HepG2 (cell line): ENCODE data around the gene CNTN4. TPM values are rescaled to one million over a fixed set of nuclear protein-coding genes. Genes with fewer than 3 reads are reported as not detected.

Experiments
- ATAC-seq: fragments of 200-7000 bp; cut with Tn5 transposase; 3 replicates; pipeline ENCODE4 v1.9.1; 2020; ENCODE audit warnings: mild to moderate bottlenecking, moderate library complexity
- BruUV-seq: library from RNA; stranded (reverse); fragments of 400-500 nt; replicated peaks from 2 replicates; lab custom pipeline; 2021; lab: Mats Ljungman, UMichigan
- CTCF ChIA-PET: fragments of 300-600 bp; formaldehyde crosslinking; extraction: SDS; loops from one replicate; lab custom pipeline; 2021; ENCODE audit warnings: low total read pairs, inconsistent platforms, low intra/inter-chr PET ratio; lab: Yijun Ruan, JAX
- POLR2A ChIA-PET: fragments of 350-600 bp; sonication (Branson Sonifier 250); formaldehyde crosslinking; loops from one replicate; lab custom pipeline; 2020; ENCODE audit warnings: antibody characterized with exemption, inconsistent platforms; lab: Yijun Ruan, JAX
- DNase-seq: peaks from one replicate; pipeline ENCODE4 v3.0.0-alpha.2; 2015; ENCODE audit warnings: low spot score
- FAIRE-seq: peaks from 3 replicates; lab custom pipeline; 2011; peaks lifted over from hg19 to GRCh38; lab: Jason Lieb, UNC
- H2AFZ ChIP-seq: one replicate; pipeline ENCODE4 v1.6.1; 2011; ENCODE audit warnings: low read length, inconsistent platforms
- H3K27ac ChIP-seq: fragments of 300-600 bp; 3 replicates; pipeline ENCODE4 v1.8.0; 2011; ENCODE audit warnings: mixed run types, mild to moderate bottlenecking, mixed read lengths, low read length, inconsistent platforms; ENCODE audit not compliant: insufficient read depth; ENCODE audit errors: extremely low read length
- H3K27me3 ChIP-seq, 2 experiments: fragments of 200-600 bp in 1 of 2; 2 replicates in 1 of 2; 3 replicates in 1 of 2; pipeline versions ENCODE4 v1.6.0 to v1.8.0; 2011; ENCODE audit warnings: low read length in 2 of 2, mild to moderate bottlenecking in 2 of 2, moderate library complexity in 2 of 2, inconsistent platforms in 1 of 2; ENCODE audit not compliant: insufficient read depth in 2 of 2, control insufficient read depth in 1 of 2
- H3K36me3 ChIP-seq, 2 experiments: fragments of 200-600 bp in 1 of 2; replicated peaks in 1 of 2; 2 replicates in 1 of 2; 3 replicates in 1 of 2; pipeline versions ENCODE4 v1.5.1 to v1.8.0; 2011; ENCODE audit warnings: low read length in 2 of 2, inconsistent platforms in 1 of 2; ENCODE audit not compliant: insufficient read depth in 2 of 2, control insufficient read depth in 1 of 2
- H3K4me1 ChIP-seq: 2 replicates; pipeline ENCODE4 v1.5.1; 2012; ENCODE audit warnings: low read length, inconsistent platforms; ENCODE audit not compliant: insufficient read depth
- H3K4me2 ChIP-seq: 2 replicates; pipeline ENCODE4 v1.6.0; 2011; ENCODE audit warnings: low read depth, low read length, inconsistent platforms
- H3K4me3 ChIP-seq, 3 experiments: fragments of 200-600 bp in 1 of 3; sonication (generic), shearing (Covaris generic) in 1 of 3; replicated peaks in 1 of 3; 2 replicates each; pipeline ENCODE4 v1.5.1; 2011 to 2016; ENCODE audit warnings: low read length in 3 of 3, inconsistent platforms in 2 of 3, low read depth in 2 of 3, mild to moderate bottlenecking in 2 of 3, control low read depth in 1 of 3, mixed read lengths in 1 of 3; ENCODE audit not compliant: insufficient read depth in 1 of 3
- H3K79me2 ChIP-seq: one replicate; pipeline ENCODE4 v1.6.1; 2011; ENCODE audit warnings: low read length, inconsistent platforms; ENCODE audit not compliant: insufficient read depth
- H3K9ac ChIP-seq: 2 replicates; pipeline ENCODE4 v1.6.0; 2011; ENCODE audit warnings: mild to moderate bottlenecking, low read depth, low read length, inconsistent platforms; ENCODE audit not compliant: insufficient read depth
- H3K9me3 ChIP-seq: 2 replicates; pipeline ENCODE4 v1.5.1; 2012; ENCODE audit warnings: mild to moderate bottlenecking, low read length
- H4K20me1 ChIP-seq: 2 replicates; pipeline ENCODE4 v1.6.0; 2011; ENCODE audit warnings: inconsistent platforms, mild to moderate bottlenecking, low read length, moderate library complexity; ENCODE audit not compliant: insufficient read depth
- BORCS8-MEF2B ChIP-seq: sonication (generic); formaldehyde crosslinking; IDR thresholded peaks from 2 replicates; pipeline ENCODE4 v1.8.0; 2022; ENCODE audit warnings: mild to moderate bottlenecking, missing genetic modification reagents
- CHCHD3 ChIP-seq: sonication (generic); formaldehyde crosslinking; IDR thresholded peaks from 2 replicates; pipeline ENCODE4 v1.8.0; 2022; ENCODE audit warnings: mild to moderate bottlenecking, missing genetic modification reagents, moderate library complexity
- NKX3-1 ChIP-seq: sonication (generic); formaldehyde crosslinking; IDR thresholded peaks from 2 replicates; pipeline ENCODE4 v1.5.0; 2020; ENCODE audit warnings: missing genetic modification reagents
- REST ChIP-seq, 2 experiments: IDR thresholded peaks; 2 replicates each; pipeline ENCODE4 v1.6.1; 2011 to 2012; ENCODE audit warnings: low read length in 2 of 2, borderline replicate concordance in 1 of 2, low read depth in 1 of 2, mild to moderate bottlenecking in 1 of 2, moderate library complexity in 1 of 2
- SP1 ChIP-seq, 2 experiments: fragments of 450-650 bp in 1 of 2; sonication (generic) in 1 of 2; formaldehyde crosslinking in 1 of 2; IDR thresholded peaks; 2 replicates each; pipeline versions ENCODE4 v1.4.0 to v1.6.1; 2016 to 2020; ENCODE audit warnings: missing genetic modification reagents in 1 of 2
- SUZ12 ChIP-seq: fragments of 150-350 bp; IDR thresholded peaks from 2 replicates; pipeline ENCODE4 v1.6.1; 2014; ENCODE audit warnings: low read depth, low read length
- ZNF276 ChIP-seq: sonication (generic); formaldehyde crosslinking; IDR thresholded peaks from 2 replicates; pipeline ENCODE4 v1.4.0; 2020; ENCODE audit warnings: mild to moderate bottlenecking, low read depth, missing genetic modification reagents
- in situ Hi-C: cut with HindIII; loops from 2 replicates; pipeline ENCODE4 v1.10.0; 2017; ENCODE audit warnings: low pct_unique_long_range_greater_than_20kb; ENCODE audit not compliant: extremely low pct_ligation_motif_present
- intact Hi-C: fragments of 100-400 bp; cut with micrococcal nuclease; formaldehyde crosslinking; loops from one replicate; pipeline ENCODE4 v1.10.0; 2022; ENCODE audit not compliant: unreplicated experiment
- polyA plus RNA-seq, 8 experiments: library from polyadenylated mRNA; depleted of rRNA in 3 of 8; stranded (reverse) in 7 of 8; unstranded in 1 of 8; fragments of >200 nt; fragmentation: Illumina TruSeq in 4 of 8; extraction: Trizol in 4 of 8; gene quantifications; 2 replicates each; pipeline versions ENCODE4 v1.2.1 to v1.2.3, GENCODE V29; 2011 to 2016; ENCODE audit warnings: low read depth in 4 of 8, missing spikeins in 1 of 8, mixed read lengths in 1 of 8; ENCODE audit not compliant: insufficient read depth in 1 of 8
- total RNA-seq, 5 experiments: library from RNA; depleted of rRNA; stranded (reverse); fragments of >200 nt; fragmentation: Illumina TruSeq; extraction: Trizol; gene quantifications; 2 replicates each; pipeline ENCODE4 v1.2.3, GENCODE V29; 2016; ENCODE audit warnings: low read depth in 1 of 5
- TF ChIP-seq, protein P1 (sequence below): sonication (generic); formaldehyde crosslinking; IDR thresholded peaks from 2 replicates; pipeline ENCODE4 v1.5.0; 2020; ENCODE audit warnings: mild to moderate bottlenecking, missing genetic modification reagents, borderline replicate concordance

The CNTN4 gene
- total and polyA plus RNA-seq, 2 of the 13 experiments (the other 11 are each of a cell fraction or from before 2014, with no cell fraction given) = 0.01 to 0.13 TPM

DNA sequence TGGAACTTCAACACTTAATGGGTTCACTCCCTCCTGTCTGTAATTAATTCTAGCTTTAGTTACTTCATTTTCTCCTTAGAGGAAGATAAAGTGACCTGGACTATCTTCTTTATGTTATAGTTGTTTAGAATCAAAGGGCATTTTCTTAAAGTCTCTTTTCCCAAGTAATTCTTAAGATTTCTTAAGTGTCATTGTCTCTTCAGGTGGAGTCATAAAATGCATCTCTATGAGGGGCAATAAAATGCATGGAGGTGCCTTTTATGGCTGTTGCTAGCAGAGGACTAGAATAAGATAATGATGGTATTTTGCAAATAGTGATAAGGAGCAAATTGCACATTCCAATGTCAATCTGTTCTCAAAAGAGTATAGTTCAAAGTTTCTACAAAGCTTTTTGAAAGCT lies 34.5 kb downstream of the CNTN4 start:
- H3K27me3 ChIP-seq = no peaks in the 10 kb centered on the region
- no peak for ATAC-seq
- H3K4me3 ChIP-seq = no peak overlapping the region
- no TSS peak for BruUV-seq
- in situ Hi-C loops (no loop called here), intact Hi-C loops (no loop called here)
- ChIA-PET POLR2A (no interaction called here), CTCF (no interaction called here)
- H3K36me3 ChIP-seq = no peaks in the 10 kb centered on the region
- H3K79me2 ChIP-seq = no peaks in the 10 kb centered on the region
- H4K20me1 ChIP-seq = no peaks in the 10 kb centered on the region
- H3K4me1 ChIP-seq = no peaks in the 10 kb centered on the region
- H2AFZ ChIP-seq = no peak overlapping the region
- TF ChIP-seq ZNF276 = no peak
- no peak for TF ChIP-seq SP1 (IDR thresholded peaks at IDR 0.05)
- TF ChIP-seq SP1 (CRISPR knock-in tag; IDR thresholded peaks at IDR 0.05) = no peak
- TF ChIP-seq, protein P1, sequence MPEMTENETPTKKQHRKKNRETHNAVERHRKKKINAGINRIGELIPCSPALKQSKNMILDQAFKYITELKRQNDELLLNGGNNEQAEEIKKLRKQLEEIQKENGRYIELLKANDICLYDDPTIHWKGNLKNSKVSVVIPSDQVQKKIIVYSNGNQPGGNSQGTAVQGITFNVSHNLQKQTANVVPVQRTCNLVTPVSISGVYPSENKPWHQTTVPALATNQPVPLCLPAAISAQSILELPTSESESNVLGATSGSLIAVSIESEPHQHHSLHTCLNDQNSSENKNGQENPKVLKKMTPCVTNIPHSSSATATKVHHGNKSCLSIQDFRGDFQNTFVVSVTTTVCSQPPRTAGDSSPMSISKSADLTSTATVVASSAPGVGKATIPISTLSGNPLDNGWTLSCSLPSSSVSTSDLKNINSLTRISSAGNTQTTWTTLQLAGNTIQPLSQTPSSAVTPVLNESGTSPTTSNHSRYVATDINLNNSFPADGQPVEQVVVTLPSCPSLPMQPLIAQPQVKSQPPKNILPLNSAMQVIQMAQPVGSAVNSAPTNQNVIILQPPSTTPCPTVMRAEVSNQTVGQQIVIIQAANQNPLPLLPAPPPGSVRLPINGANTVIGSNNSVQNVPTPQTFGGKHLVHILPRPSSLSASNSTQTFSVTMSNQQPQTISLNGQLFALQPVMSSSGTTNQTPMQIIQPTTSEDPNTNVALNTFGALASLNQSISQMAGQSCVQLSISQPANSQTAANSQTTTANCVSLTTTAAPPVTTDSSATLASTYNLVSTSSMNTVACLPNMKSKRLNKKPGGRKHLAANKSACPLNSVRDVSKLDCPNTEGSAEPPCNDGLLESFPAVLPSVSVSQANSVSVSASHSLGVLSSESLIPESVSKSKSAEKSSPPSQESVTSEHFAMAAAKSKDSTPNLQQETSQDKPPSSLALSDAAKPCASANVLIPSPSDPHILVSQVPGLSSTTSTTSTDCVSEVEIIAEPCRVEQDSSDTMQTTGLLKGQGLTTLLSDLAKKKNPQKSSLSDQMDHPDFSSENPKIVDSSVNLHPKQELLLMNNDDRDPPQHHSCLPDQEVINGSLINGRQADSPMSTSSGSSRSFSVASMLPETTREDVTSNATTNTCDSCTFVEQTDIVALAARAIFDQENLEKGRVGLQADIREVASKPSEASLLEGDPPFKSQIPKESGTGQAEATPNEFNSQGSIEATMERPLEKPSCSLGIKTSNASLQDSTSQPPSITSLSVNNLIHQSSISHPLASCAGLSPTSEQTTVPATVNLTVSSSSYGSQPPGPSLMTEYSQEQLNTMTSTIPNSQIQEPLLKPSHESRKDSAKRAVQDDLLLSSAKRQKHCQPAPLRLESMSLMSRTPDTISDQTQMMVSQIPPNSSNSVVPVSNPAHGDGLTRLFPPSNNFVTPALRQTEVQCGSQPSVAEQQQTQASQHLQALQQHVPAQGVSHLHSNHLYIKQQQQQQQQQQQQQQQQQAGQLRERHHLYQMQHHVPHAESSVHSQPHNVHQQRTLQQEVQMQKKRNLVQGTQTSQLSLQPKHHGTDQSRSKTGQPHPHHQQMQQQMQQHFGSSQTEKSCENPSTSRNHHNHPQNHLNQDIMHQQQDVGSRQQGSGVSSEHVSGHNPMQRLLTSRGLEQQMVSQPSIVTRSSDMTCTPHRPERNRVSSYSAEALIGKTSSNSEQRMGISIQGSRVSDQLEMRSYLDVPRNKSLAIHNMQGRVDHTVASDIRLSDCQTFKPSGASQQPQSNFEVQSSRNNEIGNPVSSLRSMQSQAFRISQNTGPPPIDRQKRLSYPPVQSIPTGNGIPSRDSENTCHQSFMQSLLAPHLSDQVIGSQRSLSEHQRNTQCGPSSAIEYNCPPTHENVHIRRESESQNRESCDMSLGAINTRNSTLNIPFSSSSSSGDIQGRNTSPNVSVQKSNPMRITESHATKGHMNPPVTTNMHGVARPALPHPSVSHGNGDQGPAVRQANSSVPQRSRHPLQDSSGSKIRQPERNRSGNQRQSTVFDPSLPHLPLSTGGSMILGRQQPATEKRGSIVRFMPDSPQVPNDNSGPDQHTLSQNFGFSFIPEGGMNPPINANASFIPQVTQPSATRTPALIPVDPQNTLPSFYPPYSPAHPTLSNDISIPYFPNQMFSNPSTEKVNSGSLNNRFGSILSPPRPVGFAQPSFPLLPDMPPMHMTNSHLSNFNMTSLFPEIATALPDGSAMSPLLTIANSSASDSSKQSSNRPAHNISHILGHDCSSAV (CRISPR knock-in tag) = no peak
- no peak for TF ChIP-seq NKX3-1 (CRISPR knock-in tag)
- no peak for TF ChIP-seq BORCS8-MEF2B (CRISPR knock-in tag)
- no peak for TF ChIP-seq CHCHD3 (CRISPR knock-in tag)
- no peak for TF ChIP-seq REST (IDR thresholded peaks at IDR 0.05; ENCODE audit: borderline replicate concordance in 1 of 2, low read depth in 1 of 2, low read length in 2 of 2)
- TF ChIP-seq SUZ12 = no peak
- H3K9me3 ChIP-seq = peaks cover 16% of the 10 kb centered on the region; the same call in 1 of the 2 replicates
- no peak overlapping the region for H3K4me2 ChIP-seq
- no peak overlapping the region for H3K9ac ChIP-seq
- no peak overlapping the region for H3K27ac ChIP-seq
- FAIRE-seq = no peak
- DNase-seq = no peak
